Suppressor macrophage treated with lipopolysaccharide for 4 hours (primary cell): ENCODE results near the gene ZDHHC24.

Experiments used
- DNase-seq: peaks from one replicate; pipeline ENCODE4 v3.0.0-alpha.2; 2020

Gene ZDHHC24

DNA sequence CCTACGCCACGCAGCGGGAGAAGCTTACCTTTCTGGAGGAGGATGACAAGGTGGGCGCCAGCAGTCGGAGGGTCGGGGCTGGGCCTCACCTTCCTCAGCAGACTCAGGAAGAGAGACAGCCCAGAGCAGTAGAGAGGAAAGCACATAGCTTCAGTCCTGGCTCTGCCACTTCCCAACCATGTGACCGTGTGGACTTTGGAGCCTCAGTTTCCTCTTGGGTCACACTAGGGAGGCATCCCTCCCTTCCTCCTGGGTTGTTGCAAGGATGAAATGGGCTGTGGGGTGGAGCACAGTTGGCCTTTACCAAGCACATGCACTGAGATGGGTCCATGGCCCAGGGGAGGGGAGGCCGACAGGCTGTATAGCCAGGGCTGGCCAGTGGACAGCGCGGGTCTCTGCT, 52.7 kb downstream of the ZDHHC24 start:
- DNase-seq, result no peak

DNA sequence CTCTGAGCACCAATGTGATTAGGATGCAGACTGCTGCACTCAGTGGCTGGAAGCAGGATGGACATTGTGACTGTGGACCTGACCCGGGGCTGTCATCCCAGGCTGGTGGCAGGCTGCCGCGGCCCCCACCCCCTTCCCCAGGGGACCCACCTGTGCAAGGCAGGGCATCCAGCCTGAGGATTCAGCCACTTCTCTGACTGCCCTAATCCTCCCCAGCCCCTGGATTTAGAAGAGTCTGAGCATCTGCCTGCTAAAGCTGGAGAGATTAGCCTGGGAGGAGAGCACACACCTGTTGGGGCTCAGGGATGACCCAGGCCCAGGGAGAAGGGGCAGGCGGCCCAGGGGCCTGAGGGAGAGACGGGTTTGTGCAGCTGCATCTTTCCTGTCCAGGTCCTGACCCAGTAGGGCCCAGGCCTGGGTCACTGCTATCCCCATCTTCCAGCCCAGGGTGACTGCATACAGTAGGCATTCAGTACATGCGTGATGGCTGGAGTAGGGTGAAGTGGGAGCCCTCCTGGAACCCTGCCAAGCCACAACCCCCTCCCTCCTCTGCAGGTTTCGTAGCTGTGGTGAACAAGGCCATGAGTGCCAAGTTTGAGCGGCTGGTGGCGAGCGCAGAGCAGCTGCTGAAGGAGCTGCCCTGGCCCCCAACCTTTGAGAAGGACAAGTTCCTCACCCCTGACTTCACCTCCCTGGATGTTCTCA, 53.5 kb downstream of the ZDHHC24 start:
- DNase-seq, result no peak

DNA sequence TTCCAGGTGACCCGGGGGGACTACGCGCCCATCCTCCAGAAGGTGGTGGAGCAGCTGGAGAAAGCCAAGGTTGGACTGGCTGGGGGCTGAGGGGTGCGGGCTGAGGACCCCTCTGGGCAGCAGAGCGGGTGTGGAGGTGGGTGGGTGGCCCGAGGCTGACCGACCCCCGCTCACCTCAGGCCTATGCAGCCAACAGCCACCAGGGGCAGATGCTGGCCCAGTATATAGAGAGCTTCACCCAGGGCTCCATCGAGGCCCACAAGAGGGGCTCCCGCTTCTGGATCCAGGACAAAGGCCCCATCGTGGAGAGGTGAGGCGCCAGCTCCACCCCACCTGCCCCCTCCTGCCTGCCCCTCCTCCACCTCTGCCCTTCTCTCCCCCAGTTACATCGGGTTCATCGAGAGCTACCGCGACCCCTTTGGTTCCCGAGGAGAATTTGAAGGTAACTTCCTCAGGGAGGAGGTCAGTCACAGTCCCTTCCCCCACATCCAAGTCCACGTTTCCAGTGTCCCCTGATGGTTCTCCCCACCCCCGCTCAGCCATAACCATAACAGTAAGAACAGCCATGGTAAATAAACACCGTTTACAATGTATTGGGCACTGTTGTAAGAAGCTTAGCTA, 54.4 kb downstream of the ZDHHC24 start:
- DNase-seq, result no peak

DNA sequence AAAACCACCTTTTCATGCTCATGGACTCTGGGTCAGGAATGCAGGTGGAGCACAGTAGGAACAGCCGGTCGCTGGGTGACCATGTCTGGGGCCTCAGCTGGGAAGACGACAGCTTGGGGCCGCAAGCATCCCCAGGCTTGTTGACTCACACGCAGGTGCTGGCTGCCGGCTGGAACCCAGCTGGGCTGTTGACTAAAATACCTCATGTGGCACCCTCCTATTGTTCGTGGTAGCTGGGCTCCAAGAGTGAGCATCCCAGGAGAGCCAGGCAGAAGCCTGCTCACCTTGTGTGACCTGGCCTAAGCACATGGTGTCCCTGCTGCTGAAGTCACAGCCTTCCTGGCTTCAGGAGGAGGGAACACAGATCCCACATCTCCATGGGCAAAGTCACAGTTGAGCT, 56.2 kb downstream of the ZDHHC24 start:
- no peak for DNase-seq

DNA sequence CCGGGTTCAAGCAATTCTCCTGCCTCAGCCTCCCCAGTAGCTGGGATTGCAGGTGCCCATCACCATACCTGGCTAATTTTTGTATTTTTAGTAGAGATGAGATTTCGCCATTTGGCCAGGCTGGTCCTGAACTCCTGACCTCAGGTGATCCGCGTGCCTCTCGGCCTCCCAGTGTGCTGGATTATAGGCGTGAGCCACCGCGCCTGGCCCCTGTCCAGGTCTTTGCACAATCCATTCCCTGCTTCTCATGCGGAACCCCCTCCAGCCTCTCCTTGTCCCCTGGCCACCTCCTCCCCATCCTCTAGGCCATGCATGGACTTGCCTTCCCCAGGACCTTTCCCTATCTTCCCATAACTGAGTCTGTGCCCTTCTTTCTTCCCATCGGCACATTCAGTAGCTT, 56.9 kb downstream of the ZDHHC24 start:
- no peak for DNase-seq

DNA sequence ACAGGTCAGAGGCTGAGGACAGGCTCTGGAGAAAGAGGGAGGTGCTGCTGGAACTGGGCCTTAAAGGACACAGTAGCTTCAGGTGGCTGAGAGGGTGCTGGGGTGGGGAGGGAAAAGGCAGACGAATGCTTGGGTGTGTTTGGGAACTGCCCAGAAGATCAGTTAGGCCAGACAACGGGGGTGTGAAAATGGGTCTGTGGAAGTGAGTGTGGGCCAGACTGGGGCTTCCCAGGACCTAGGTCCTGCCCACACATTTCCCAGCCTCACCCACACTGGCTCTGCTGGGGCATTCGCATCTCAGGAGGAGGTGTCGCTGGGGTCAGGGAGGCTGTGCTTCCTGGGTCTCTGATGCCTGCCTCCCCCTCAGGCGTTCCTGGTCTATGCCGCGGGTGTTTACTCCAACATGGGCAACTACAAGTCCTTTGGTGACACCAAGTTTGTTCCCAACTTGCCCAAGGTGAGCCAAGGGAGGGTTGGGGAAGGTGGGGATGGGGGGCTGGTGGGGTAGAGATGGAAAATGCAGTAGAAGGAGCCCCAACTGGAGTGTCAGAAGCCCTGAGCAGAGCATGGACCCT, 61.0 kb downstream of the ZDHHC24 start:
- DNase-seq, result no peak

DNA sequence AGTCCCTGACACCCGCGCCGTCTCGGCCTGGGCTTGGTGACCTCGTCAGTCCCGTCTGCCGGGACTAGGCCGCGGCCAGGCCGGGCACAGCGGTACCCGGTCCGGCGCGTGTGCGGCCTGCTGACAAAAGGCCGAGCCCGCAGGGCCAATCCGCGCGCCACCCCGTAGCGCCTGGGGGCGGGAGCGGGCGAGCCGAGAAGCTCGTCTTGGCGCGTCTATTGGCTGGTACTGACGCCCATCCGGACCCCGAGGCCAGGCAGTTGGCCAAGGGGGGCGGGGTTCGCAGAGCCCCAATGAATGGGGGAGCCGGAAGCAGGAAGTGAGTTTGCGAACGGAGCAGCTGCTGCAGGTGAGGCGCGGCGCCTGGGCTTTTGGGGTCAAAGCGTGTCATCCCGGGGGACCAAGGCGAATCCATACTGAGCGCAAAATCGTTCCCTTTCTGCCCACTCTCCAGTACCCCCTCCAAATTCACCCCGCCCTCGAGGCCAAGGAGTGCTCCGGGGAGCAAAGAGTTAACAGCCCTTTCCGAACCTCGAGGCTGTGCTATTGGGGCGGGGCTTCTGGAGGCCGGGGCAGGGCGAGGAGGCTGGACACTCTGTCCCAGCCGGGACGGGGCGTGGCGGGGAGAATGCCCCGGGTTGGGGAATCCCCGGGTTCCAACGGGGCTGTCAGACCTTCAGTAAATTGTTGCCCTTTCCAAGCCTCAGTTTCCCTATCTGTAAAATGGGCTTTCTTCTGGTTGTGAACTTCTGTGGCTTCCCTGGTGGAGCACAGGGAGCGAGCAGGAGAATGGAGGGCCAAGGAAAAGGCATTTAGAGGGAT, 65.5 kb downstream of the ZDHHC24 start, which contains the start of gene DPP3:
DPP3 (plus strand) TSS at position 318 of the 822 bp plus-strand sequence. CDS start 1,767 bp downstream, outside the sequence.
- peak; percentile 99 for DNase-seq

DNA sequence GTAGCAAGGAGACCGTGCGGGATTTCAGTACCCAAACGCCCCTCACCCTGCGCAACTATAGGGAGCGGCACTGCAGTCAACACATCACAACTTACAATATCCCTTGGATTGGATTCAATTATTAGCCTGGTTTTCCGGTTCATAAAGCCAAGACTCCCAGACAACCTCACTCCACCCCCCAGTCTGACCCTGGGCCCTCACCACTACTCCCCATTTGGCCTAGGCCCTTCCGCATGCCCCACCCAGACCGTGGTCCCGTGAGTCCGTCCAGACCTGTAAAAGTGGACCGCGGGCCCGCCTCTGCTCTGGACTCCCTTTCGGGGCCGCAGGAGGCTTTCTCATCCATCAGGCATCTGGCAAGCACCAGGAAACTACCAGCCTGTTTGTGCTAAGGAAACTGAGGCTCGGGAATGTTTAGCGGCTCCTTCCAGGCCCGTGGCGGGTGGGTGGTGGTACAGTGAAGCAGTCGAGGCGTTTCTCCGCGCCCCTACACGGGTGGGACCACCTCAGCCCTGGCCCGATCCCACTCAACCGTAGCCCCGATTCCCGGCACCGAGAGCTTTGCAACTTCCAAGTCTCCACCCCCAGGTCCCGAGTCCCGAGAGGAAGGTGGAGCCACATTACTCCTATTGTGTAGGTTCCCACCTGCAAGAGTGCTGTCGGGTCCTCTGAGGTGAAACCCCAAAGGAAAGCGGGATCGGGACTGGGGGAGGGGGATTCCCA, 66.3 kb downstream of the ZDHHC24 start:
- peak; percentile 25 for DNase-seq

DNA sequence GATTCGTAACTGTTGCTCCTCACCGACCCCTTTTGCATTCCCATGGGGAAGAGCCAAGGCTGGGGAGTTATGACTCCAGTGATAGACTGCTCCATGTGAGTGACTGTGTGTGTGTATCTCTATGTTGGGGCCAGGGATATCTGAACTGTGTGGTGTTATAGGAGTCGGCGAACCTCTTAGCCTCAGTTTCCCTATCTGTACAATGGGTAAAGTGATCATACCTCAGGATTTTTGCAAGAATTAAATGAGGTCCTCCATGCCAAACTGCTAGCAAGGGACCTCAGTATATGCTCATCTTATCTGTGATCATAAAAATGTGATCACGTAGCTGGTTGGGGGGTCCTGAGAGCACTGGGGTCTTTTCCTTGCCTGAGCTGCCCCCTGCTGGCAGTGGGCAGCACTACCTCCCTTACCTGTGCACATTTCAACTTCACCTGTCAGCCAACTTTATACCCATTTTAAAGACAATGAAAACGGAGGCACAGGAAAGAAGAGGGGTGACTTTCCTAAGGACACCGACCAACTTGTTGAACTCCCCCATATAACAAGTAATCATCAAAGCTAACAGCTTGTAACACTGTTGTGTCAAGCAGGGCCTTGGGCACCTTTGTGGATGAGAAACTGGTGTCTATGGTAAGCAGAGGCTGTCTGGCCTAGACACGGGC, 67.0 kb downstream of the ZDHHC24 start:
- no peak for DNase-seq

DNA sequence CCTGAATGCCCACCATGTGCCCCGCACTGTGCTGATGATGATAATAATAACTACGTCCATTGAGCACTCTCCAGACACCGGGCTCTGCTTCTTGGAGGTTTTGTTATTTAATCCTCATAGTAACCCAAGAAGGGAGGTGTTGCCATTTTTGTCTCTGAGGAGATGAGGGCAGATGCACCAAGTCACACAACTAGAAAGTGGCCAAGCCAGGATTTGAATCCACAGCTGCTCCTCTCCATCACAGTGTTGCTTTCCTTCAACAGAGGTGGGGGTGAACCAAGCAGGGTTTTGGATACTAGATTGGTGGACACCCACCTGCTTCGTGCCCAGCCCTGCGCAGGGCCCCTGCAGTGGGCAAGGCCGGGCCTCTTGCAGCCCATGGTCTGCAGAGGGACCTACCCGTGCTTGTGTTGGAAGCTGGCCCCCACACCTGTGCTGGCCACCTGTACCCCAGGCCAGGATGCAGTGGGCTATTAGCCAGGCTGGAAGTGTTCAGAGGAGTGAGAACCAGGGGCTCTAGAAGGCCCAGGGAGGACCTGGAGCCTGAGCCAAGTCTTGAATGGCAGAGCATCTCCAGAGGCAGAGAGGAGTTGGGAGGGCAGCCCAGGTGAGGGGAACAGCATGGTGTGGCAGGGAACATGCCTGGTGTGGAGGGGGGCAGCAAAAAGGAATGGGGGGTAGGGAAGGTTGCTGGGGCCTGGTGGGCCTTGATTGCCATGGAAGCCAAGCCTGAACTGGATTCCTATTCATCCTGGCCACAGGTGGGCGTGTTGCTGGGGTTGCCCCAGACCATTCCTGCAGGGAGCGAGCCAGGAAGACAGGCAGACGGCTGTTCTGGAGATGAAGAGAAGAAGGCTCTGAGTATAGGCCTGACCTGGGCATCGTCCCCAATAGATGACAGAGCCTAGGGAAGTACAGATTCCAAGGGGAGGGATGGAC, 68.3 kb downstream of the ZDHHC24 start:
- DNase-seq, result no peak

DNA sequence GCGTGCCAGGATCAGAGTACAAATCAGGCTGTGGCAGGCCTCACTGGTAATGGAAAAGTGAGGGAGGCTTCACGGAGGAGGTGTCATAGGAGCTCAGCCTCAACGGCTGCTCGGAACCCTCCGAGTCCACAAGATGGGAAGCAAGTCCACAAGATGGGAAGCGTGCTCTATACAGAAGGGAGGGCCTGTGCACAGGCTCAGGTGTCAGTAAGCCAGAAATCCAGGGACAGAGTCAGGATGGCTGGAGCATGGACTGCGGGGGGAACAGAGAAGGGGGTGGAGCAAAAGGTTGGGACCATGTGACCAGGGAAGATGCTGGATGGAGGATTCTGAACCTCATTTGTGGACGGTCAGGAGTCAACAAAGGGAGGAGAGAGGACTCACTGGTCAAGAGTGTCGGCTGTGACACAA, 69.0 kb downstream of the ZDHHC24 start:
- no peak for DNase-seq

DNA sequence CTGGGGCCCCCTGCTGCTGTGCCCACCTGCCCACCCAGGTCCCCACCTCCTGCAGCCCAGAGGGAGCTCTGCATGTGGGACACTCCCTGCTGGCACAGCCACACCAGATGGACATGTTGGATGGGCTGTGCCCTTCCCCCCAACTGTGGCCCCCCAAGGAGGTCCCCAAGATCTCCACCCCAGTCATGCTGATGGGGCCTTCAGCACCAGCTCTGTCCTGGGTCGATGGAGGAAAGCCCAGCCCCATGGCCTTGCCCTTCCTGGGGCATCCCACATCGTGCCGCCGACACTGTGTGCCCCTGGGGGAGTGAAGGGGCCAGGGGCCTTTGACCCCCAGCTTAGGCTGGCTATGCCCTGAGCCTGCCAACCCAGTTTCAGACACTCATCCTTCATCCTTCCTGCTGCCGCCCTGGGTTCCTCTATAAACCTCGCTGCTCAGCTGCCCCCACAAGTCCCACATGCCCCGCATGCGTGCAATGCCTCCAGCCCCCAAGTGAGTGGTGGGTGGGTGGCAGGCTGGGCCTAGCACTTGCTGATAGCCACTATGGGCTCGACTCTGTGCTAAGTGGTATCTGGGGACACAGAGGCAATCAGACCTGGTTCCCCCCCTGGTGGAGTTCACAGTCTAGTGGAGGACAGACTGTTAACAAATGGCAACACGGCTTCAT, 69.5 kb downstream of the ZDHHC24 start:
- no peak for DNase-seq

DNA sequence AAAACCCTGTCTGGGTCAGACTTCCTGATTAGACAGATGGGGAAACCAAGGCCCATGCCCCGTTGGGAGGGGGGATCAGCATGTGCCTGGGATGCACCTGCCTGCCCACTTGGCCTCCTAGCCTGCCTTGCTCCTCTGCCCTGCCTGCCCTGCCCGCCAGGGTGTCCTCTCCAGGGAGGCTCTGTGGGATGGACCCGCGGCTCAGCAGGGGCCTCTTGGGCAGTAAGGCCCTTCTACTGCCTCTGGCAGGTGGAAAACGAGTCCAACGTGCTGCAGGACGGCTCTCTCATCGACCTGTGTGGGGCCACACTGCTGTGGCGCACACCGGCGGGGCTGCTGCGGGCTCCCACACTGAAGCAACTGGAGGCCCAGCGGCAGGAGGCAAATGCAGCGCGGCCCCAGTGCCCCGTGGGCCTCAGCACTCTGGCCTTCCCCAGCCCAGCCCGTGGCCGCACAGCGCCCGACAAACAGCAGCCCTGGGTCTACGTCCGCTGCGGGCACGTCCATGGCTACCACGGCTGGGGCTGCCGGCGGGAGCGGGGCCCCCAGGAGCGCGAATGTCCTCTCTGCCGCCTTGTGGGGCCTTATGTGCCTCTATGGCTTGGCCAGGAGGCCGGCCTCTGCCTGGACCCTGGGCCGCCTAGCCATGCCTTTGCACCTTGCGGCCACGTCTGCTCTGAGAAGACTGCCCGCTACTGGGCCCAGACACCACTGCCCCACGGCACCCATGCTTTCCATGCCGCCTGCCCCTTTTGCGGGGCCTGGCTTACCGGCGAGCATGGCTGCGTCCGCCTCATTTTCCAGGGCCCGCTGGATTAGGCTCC, 70.3 kb downstream of the ZDHHC24 start:
- DNase-seq, result no peak

DNA sequence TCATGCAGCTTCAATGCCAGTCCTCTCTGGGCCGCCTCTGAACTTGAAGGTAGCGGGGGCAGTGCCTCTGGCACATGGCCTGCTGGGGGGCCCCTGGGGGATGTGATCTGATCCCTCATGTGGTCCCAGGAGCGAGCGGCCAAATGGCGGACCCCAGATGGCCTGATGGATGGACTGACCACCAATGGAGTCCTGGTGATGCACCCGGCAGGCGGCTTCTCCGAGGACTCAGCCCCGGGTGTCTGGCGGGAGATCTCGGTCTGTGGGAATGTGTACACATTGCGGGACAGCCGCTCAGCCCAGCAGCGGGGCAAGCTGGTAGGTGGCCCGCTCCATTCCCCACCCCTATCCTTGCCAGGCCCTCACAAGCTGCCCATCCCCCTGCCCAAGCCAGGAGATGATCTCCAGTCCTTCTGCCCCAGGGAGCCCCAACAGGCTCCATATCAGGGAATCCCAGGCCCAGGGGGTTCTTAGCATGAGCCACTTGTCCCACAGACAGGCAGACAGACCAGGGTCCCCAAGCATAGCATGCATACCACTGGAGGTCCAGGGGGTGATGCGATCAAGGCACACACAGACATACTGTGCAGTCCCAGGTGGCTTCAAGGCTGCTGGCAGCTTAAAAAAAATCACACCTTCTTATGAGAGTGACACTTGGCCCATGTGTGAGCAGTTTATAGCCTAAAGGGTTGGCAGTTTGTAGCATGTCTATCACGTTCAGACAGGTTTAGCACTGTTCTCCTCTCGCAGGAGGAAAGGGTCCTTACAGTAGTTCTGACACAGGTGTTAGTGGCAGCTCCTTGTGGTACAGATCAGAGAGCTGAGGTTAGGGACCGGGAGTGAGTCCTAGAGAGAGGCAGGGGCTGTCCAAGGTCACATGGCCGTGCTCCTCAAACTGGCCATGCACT, 72.0 kb downstream of the ZDHHC24 start:
- no peak for DNase-seq

DNA sequence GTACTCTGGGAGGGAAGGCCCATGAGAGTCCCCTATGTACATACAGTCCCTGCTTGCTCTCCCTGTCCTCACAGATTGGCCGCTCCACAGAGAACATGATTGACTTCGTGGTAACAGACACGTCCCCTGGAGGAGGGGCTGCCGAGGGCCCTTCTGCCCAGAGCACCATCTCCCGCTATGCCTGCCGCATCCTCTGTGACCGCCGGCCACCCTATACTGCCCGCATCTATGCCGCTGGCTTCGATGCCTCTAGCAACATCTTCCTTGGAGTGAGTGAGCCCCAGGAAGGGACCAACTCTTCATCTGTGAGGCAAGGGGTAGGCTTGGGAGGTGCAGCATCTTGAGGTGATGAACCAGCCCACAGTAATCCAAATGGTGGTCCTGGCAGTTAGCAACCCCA, 72.7 kb downstream of the ZDHHC24 start:
- DNase-seq, result no peak

DNA sequence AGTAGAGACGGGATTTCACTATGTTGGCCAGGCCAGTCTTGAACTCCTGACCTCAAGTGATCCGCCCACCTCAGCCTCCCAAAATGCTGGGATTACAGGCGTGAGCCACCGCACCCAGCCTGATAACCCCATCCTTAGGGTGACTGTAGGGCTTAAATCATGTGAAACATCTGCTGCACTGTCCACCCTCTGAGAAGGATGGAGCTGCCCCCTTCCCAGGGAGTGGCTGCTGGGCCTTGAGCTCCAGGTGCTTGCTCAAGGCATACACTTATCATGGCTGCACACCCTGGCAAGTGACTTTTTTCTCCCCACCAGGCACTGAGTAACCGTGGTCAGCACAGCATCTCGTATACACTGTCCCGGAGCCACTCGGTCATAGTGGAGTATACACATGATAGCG, 73.8 kb downstream of the ZDHHC24 start:
- DNase-seq, result no peak

DNA sequence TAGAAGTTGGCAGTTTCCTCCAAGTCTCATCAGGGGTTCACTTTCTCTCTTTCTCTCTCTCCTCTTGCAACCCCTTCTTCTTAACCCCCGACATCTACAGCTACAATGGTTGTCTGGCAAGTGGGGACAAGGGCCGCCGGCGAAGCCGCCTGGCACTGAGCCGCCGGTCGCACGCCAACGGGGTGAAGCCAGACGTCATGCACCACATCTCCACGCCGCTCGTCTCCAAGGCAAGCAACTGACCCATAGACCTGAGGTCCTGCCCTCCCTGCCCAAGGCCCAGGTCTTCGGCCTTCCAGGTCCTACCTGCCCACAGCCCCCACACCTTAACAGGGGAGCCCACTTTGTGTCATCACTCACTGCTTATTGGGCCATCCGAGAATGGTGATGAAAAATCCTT, 74.7 kb downstream of the ZDHHC24 start:
- DNase-seq, result no peak
